GM10248 (cell line): Measurements from ENCODE around the gene C20orf204.
A peak's percentile ranks its signal among the peaks of the same experiment; 100 is the strongest.

ENCODE experiments used
- CTCF ChIA-PET: fragments of 300-600 bp; sonication (Branson Sonifier 250); formaldehyde crosslinking; extraction: SDS; loops from one replicate; lab custom pipeline; 2021; ENCODE audit warnings: antibody characterized with exemption; lab: Yijun Ruan, JAX
- POLR2A ChIA-PET: fragments of 350-650 bp; sonication (Branson Sonifier 250); formaldehyde crosslinking; extraction: SDS; loops from one replicate; lab custom pipeline; 2020; ENCODE audit warnings: antibody characterized with exemption; lab: Yijun Ruan, JAX
- DNase-seq: peaks from one replicate; pipeline ENCODE4 v3.0.0; 2012; ENCODE audit errors: extremely low spot score
- TF ChIP-seq, protein P1 (sequence below): IDR thresholded peaks from 2 replicates; pipeline ENCODE4 v1.5.1; 2012; ENCODE audit warnings: mild to moderate bottlenecking, low read depth; ENCODE audit errors: extremely low read depth, missing control alignments, control extremely low read depth

The C20orf204 gene

DNA sequence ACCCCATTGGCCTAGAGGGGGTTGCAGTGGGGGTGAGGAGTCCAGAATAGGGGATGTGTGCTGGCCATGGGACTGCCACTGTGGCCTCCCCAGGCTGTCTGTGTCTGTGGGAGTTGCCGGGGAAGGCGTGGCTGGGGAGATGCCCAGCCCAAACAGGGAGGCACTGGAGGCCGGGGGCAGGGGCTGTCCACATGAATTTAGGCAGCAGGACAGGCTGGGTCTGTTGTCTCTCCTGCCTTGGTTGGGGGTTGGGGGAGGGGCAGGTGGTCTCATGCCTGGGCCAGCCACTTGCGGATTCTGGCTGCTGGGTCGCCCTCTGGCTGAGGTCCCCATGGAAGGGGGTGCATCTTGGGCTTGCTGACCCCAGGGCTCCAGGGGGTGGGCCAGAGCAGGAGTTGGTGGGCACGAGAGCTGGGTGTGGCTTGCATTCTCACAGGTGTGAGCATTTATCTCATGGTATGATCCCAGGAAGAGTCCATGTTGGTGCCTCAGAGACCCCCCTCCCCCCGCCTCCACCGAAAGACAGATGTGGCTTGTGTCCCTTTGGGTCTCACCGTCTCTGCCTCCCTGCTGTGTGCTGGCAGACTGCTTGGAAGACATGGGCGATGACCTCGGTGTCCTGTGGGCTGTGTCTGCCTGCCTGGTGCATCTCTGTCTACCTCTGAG, 9.5 kb downstream of the C20orf204 start:
- DNase-seq, result no peak
- ChIA-PET CTCF (interaction anchor here (1.5 to 1.6 kb wide), 3 partner anchors 8 to 24 kb away, joined by 3 to 7 read pairs (median 7); no protein-coding TSS in a partner anchor), POLR2A (no interaction called here)
- TF ChIP-seq, protein P1, sequence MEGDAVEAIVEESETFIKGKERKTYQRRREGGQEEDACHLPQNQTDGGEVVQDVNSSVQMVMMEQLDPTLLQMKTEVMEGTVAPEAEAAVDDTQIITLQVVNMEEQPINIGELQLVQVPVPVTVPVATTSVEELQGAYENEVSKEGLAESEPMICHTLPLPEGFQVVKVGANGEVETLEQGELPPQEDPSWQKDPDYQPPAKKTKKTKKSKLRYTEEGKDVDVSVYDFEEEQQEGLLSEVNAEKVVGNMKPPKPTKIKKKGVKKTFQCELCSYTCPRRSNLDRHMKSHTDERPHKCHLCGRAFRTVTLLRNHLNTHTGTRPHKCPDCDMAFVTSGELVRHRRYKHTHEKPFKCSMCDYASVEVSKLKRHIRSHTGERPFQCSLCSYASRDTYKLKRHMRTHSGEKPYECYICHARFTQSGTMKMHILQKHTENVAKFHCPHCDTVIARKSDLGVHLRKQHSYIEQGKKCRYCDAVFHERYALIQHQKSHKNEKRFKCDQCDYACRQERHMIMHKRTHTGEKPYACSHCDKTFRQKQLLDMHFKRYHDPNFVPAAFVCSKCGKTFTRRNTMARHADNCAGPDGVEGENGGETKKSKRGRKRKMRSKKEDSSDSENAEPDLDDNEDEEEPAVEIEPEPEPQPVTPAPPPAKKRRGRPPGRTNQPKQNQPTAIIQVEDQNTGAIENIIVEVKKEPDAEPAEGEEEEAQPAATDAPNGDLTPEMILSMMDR, result no peak

DNA sequence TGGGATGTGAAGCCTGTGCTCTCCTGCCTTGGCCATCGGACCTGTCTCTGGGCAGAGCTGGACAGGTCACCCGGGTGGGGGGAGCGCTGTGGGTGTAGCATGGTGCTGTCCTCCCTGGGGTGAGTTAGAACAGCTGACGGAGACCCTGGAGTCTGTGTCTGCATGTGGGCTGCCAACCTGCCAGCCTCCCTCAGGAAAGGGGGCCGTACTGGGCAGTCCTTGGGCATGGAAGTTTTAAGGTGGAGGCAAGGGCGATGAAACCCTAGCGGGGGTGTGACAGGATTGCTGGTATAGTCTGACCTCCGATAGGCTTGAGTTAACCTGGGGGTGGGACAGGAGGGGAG, 11.0 kb downstream of the C20orf204 start:
- ChIA-PET CTCF (interaction anchor here (1.0 kb wide), 1 partner anchor 8 kb away, joined by 5 read pairs; no protein-coding TSS in a partner anchor), POLR2A (interaction anchor here (0.7 kb wide), 1 partner anchor 272 kb away, joined by 3 read pairs; no protein-coding TSS in a partner anchor)

DNA sequence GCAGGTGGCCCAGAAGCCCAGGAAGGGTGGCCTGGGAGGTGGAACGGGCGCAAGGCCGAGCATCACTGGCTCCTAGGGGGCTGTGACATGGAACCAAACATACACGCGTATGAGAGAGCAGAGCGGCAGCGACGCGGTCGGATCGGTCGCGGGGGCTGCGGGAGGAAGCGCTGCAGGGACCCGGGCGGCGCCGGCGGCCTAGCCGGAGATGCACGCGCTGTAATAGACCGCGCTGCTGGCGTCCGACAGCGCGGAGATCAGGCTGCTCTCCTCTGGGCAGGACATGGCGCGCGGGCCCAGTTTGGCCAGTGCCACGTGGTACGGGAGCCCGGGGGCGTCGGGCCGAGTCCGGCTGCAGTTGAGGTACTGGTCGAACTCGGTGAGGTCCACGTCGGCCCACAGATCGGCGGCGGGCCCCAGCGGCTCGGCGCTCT, 12.0 kb downstream of the C20orf204 start:
- TF ChIP-seq, protein P1, result no peak
- CTCF ChIA-PET, result interaction anchor here (1.0 kb wide), 1 partner anchor 9 kb away, joined by 5 read pairs; no protein-coding TSS in a partner anchor
- POLR2A ChIA-PET, result no interaction called here
- no peak for DNase-seq

More for the DNA sequence above, 11.0 kb downstream of the C20orf204 start:
- TF ChIP-seq, protein P1, result no peak
- DNase-seq, result no peak

DNA sequence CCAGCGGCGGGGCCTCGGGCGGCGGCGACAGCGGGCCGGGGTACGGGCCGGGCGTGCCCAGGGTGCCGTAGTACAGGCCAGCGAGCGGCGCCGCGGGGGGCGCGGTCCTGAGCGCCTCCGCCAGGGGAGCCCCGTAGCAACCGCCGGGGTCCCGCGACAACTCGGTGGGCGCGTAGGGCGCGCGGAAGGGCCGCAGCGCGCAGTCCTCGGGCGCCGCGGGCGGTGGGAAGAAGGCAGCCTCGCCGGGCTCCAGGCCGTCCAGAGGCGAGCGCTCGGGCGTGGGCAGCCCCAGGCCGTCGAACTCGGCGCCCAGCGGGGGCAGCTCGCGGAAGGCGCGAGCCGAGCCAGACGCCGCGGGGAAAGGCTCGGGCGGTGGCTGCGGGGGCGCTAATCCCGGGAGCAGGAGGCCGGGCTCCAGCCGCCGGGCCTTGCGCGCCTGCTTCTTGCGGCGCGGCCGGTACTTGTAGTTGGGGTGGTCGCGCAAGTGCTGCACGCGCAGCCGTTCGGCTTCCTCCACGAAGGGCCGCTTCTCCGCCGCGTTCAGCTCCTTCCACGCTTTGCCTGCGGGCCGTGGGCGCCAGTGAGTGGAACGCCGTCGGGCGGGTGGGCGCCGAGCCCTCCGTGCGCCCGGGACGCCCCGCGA, 12.5 kb downstream of the C20orf204 start:
- TF ChIP-seq, protein P1, result no peak
- CTCF ChIA-PET, result interaction anchor here (1.6 to 7.8 kb wide), 2 partner anchors 9 to 12 kb away, joined by 4 to 69 read pairs; no protein-coding TSS in a partner anchor
- POLR2A ChIA-PET, result no interaction called here
- DNase-seq, result no peak

DNA sequence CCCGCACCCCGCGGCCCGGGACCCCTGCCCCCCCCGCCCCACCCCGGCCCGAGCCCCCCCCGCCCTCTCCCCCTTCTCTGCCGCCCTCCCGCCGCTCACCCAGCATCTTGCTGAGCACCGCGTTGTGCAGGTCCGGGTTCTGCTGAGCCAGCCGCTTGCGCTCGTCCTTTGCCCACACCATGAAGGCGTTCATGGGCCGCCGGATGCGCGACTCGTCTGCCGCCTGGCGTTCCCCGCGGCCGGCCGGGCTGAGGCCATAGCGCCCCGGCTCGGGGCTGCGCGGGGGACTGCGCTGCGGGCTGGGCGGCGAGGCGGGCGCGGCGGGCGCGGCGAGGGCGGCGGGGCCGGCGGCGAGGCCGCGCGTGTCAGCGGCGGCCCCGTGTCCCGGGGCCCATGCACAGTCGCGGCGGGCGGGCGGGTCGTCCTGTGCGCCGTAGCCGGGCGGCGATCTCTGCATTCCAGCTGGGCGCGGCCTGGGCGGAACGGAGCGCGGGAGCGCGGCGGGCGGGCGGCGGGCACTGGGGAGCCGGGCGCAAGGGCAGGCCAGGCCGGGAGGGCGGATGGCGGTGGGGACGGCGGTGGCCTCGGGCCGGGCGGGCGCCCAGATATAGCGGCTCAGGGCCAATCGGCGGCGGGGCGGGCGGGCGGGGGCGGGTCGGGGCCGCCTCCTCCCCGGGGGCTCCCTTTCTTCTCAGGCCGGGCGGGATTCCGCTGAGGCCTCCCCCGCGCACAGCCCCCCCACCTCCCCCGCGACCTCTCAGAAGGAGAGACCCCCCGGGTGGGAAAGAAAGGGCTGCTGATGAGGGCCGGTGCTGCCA, 13.3 kb downstream of the C20orf204 start, which contains the start of gene SOX18:
Gene SOX18 (minus strand): TSS at position 580 of the 818 bp plus-strand sequence. CDS start 123 bp downstream, at position 457.
- CTCF ChIA-PET, result interaction anchor here (1.6 to 7.8 kb wide), 2 partner anchors 10 to 11 kb away, joined by 4 to 69 read pairs; no protein-coding TSS in a partner anchor
- POLR2A ChIA-PET, result no interaction called here
- DNase-seq, result no peak
- TF ChIP-seq, protein P1, result peak; percentile 24

DNA sequence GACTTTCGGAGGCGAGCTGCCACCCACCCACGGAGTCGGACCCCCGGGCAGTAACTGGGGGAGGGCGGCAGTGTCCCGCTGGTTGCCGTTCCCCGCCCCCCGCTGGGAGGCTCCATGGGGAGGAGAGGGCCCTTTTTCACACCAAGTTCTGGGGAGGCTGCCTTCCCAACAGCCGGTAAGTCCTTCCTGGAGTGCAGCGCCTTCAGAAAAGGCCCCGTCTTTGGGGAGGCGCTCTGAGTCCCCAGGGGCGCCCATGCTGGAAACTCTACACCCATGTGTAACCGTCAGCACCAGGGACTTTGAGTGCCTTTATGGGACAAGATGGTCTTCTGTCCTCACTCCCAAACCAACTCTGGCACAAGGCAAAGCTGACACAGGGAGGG, 13.9 kb downstream of the C20orf204 start:
- TF ChIP-seq, protein P1, result no peak
- CTCF ChIA-PET, result interaction anchor here (0.8 to 7.8 kb wide), 3 partner anchors 10 to 69 kb away, joined by 3 to 69 read pairs (median 4); partner anchors contain the start of gene PRPF6
- POLR2A ChIA-PET, result no interaction called here
- no peak for DNase-seq
